Measurements from ENCODE around the gene DSCAML1.

Gene DSCAML1

GRCh38 chr11:117835576-117835975, 38.6 kb upstream of the DSCAML1 start:
- H3K4me3 ChIP-seq (ENCODE audit: low read depth, low read length) = no peak overlapping the region
- TF ChIP-seq CTCF (IDR thresholded peaks at IDR 0.05; ENCODE audit: insufficient read depth, low read depth, low read length, missing control alignments) = no peak
- no peak for DNase-seq (ENCODE audit: low read depth)

- H3K4me3 ChIP-seq (ENCODE audit: low read depth, low read length) = no peak overlapping the region
- TF ChIP-seq CTCF (IDR thresholded peaks at IDR 0.05; ENCODE audit: insufficient read depth, low read depth, low read length, missing control alignments) = no peak
- DNase-seq (ENCODE audit: low read depth) = no peak
These were observed 37.9 kb upstream of the DSCAML1 start for GRCh38 chr11:117834838-117835443.

- no peak overlapping the region for H3K4me3 ChIP-seq (ENCODE audit: low read depth, low read length)
- TF ChIP-seq CTCF (IDR thresholded peaks at IDR 0.05; ENCODE audit: insufficient read depth, low read depth, low read length, missing control alignments) = no peak
- no peak for DNase-seq (ENCODE audit: low read depth)
These were observed 37.2 kb upstream of the DSCAML1 start for GRCh38 chr11:117834068-117834810.

- H3K4me3 ChIP-seq (ENCODE audit: low read depth, low read length) = no peak overlapping the region
- DNase-seq (ENCODE audit: low read depth) = no peak
- no peak for TF ChIP-seq CTCF (IDR thresholded peaks at IDR 0.05; ENCODE audit: insufficient read depth, low read depth, low read length, missing control alignments)
These were observed 36.4 kb upstream of the DSCAML1 start for GRCh38 chr11:117833401-117833891.

- TF ChIP-seq CTCF (IDR thresholded peaks at IDR 0.05; ENCODE audit: insufficient read depth, low read depth, low read length, missing control alignments) = no peak
- no peak for DNase-seq (ENCODE audit: low read depth)
- H3K4me3 ChIP-seq (ENCODE audit: low read depth, low read length) = no peak overlapping the region
These were observed 35.5 kb upstream of the DSCAML1 start for GRCh38 chr11:117832511-117832910.

- H3K4me3 ChIP-seq (ENCODE audit: low read depth, low read length) = no peak overlapping the region
- DNase-seq (ENCODE audit: low read depth) = no peak
- TF ChIP-seq CTCF (IDR thresholded peaks at IDR 0.05; ENCODE audit: insufficient read depth, low read depth, low read length, missing control alignments) = no peak
These were observed 34.8 kb upstream of the DSCAML1 start for GRCh38 chr11:117831661-117832415.

All from GM12865 (cell line).